GM20000 (cell line): ENCODE data around the gene ZNF670.

Experiments used
- DNase-seq: peaks from one replicate; pipeline ENCODE4 v3.0.0; 2012; ENCODE audit warnings: low spot score
- TF ChIP-seq, protein P1 (sequence below): IDR thresholded peaks from 2 replicates; pipeline ENCODE4 v1.5.1; 2012; ENCODE audit warnings: mild to moderate bottlenecking, control low read depth; ENCODE audit errors: extremely low read depth, missing control alignments

Gene ZNF670

GRCh38 chr1:247085310-247085709 is 6.7 kb upstream of the ZNF670 start:
- DNase-seq, result no peak
- TF ChIP-seq, protein P1, sequence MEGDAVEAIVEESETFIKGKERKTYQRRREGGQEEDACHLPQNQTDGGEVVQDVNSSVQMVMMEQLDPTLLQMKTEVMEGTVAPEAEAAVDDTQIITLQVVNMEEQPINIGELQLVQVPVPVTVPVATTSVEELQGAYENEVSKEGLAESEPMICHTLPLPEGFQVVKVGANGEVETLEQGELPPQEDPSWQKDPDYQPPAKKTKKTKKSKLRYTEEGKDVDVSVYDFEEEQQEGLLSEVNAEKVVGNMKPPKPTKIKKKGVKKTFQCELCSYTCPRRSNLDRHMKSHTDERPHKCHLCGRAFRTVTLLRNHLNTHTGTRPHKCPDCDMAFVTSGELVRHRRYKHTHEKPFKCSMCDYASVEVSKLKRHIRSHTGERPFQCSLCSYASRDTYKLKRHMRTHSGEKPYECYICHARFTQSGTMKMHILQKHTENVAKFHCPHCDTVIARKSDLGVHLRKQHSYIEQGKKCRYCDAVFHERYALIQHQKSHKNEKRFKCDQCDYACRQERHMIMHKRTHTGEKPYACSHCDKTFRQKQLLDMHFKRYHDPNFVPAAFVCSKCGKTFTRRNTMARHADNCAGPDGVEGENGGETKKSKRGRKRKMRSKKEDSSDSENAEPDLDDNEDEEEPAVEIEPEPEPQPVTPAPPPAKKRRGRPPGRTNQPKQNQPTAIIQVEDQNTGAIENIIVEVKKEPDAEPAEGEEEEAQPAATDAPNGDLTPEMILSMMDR, result no peak

GRCh38 chr1:247084771-247085170 is 6.2 kb upstream of the ZNF670 start:
- DNase-seq, result no peak
- TF ChIP-seq, protein P1, result no peak

DNA sequence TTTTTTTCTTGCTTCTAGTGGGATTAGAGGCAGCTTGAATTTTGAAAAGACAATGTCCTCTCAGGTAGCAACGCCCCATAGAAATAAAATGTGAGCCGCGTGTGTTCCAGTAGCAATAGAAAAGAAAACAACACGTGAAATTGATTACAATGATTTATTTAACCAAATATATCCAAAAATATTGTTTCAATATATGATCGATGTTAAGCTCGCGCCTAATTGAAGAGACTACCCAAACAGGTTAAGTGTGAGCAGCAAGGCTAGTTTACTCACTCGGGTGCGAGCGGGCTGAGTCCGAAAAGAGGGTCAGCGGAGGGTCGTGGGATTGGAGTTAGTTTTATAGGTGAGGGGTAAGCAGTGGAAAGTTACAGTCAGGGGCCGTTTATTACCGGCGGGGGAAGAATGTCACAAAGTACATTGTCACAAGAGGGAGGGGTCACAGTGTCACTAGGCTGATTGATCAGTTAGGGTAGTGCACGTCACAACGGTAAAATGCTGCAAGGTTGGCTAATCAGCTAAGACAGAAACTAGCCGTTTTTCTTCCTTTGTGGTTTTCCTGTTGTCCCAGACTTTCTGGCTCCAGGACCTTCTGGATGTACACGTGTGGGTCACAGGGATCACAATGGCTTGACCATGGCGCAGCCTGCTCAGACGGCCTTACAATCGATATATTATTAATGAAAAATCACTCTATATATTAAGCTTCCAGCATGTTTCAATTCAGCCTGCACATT is 697 bp upstream of the ZNF670 start:
- TF ChIP-seq, protein P1, result no peak
- DNase-seq, result peak; percentile 25

- TF ChIP-seq, protein P1, result no peak
- DNase-seq, result peak; percentile 34
Observed at GRCh38 chr1:247077876-247078257, 744 bp downstream of the ZNF670 start.

DNA sequence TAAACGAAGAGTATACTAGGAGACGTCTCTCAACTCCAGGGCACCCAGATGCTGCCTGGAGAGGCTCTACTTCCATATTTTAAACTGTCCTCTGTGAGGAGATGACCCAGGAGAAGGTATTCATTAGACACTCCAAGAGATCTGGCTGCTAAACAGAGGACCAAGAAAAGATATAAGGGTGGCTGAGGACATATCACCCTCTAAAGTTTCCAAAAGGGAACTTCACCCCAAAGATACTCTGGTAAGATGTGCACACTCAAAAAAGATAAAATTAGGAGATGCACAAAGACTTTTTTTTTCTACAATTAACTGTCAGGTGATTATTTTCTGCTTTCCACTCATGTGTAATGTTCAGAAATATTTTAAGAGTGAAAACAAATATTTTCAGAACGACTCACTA is 1.4 kb downstream of the ZNF670 start:
- TF ChIP-seq, protein P1, result no peak
- DNase-seq, result no peak

DNA sequence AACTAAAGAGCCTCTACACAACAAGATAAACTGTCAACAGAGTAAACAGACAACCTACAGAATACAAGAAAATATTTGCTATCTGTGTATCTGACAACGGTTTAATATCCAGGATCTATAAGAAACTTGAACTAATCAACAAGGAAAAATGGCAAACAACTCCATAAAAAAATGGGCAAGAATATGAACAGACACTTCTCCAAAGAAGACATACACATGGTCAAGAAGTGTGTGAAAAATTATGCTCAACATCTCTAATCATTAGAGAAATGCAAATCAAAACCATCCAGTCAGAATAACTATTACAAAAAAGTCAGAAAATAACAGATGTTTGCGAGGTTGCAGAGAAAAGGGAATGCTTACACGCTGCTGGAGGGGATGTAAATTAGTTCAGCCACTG is 8.0 kb downstream of the ZNF670 start:
- TF ChIP-seq, protein P1, result no peak

GRCh38 chr1:247064304-247064703 is 14.3 kb downstream of the ZNF670 start:
- DNase-seq, result no peak
- TF ChIP-seq, protein P1, result no peak

More for the DNA sequence above, 8.0 kb downstream of the ZNF670 start:
- DNase-seq, result no peak
